Kidney (tissue), 14 donors: ENCODE measurements around the gene COL4A2. TPM values are rescaled to one million over a fixed set of nuclear protein-coding genes. Genes with fewer than 3 reads are reported as not detected.
A peak's percentile ranks its signal among the peaks of the same experiment; 100 is the strongest.

Experiments used
- DNase-seq, 5 donors: peaks; one replicate each; pipeline ENCODE4 v3.0.0-alpha.2; 2013 to 2020
- FAIRE-seq: peaks from 2 replicates; lab custom pipeline; 2012; peaks lifted over from hg19 to GRCh38; lab: Jason Lieb, UNC
- H3K27ac ChIP-seq, 2 donors: one replicate each; pipeline ENCODE4 v1.7.0; 2013; ENCODE audit warnings: low read depth in 2 of 2, low read length in 2 of 2, inconsistent platforms in 1 of 2
- H3K27me3 ChIP-seq: one replicate; pipeline ENCODE4 v1.7.1; 2013; ENCODE audit warnings: low read length, inconsistent platforms; ENCODE audit not compliant: control insufficient read depth, insufficient read depth
- H3K36me3 ChIP-seq, 3 donors: one replicate each; pipeline versions ENCODE4 v1.7.0 to v1.7.1; 2013; ENCODE audit warnings: low read length in 3 of 3, control low read depth in 1 of 3, inconsistent platforms in 1 of 3; ENCODE audit not compliant: insufficient read depth in 3 of 3, control insufficient read depth in 2 of 3
- H3K4me1 ChIP-seq, 3 donors: one replicate each; pipeline versions ENCODE4 v1.7.0 to v1.7.1; 2013; ENCODE audit warnings: low read length in 3 of 3, inconsistent platforms in 1 of 3, low read depth in 1 of 3; ENCODE audit not compliant: control insufficient read depth in 2 of 3, insufficient read depth in 2 of 3
- H3K4me3 ChIP-seq, 3 donors: one replicate each; pipeline versions ENCODE4 v1.7.0 to v1.8.1; 2013; ENCODE audit warnings: low read length in 3 of 3, control low read depth in 1 of 3, inconsistent platforms in 1 of 3
- H3K9ac ChIP-seq, 3 donors: one replicate each; pipeline versions ENCODE4 v1.7.0 to v1.7.1; 2013; ENCODE audit warnings: low read length in 3 of 3, control low read depth in 1 of 3, inconsistent platforms in 1 of 3
- H3K9me3 ChIP-seq, 3 donors: one replicate each; pipeline versions ENCODE4 v1.7.0 to v1.7.1; 2013; ENCODE audit warnings: low read length in 3 of 3, control low read depth in 1 of 3, inconsistent platforms in 1 of 3; ENCODE audit not compliant: control insufficient read depth in 2 of 3, insufficient read depth in 1 of 3
- intact Hi-C: fragments of 100-400 bp; cut with DNase I; formaldehyde crosslinking; loops from one replicate; pipeline ENCODE4 v1.11.1; 2022
- polyA plus RNA-seq: library from polyadenylated mRNA; stranded (reverse); fragments of 350-450 nt; fragmentation: Illumina TruSeq; extraction: RNeasy Lipid Tissue Mini Kit (QIAGEN cat#74804); gene quantifications from one replicate; pipeline ENCODE4 v1.2.3, GENCODE V29; 2014; ENCODE audit warnings: low read depth, low replicate concordance; ENCODE audit not compliant: insufficient read depth
- total RNA-seq: library from RNA; stranded (reverse); fragmentation: NEBNext Ultra II Directional; extraction: Animal tissue kit (Norgen Biotek cat#: 25700); gene quantifications from one replicate; pipeline ENCODE4 v1.2.1, GENCODE V29; 2021
- TF ChIP-seq, protein P1 (sequence below): IDR thresholded peaks from 3 replicates; pipeline ENCODE4 v1.5.1; 2012; ENCODE audit warnings: mild to moderate bottlenecking, moderate library complexity, borderline replicate concordance; ENCODE audit not compliant: insufficient read depth; ENCODE audit errors: extremely low read depth
- donor health status: control.
- donor health status: control.
- donor health status: control.
- donor health status: control.
- donor health status: control.
- donor health status: DM: yes; HTN: yes; CAD: no.
- donor health status: Normal renal cell carcinoma (clear cell type).

The COL4A2 gene
- total and polyA plus RNA-seq, 2 donors from 2014 or later: 126 to 265 TPM

DNA sequence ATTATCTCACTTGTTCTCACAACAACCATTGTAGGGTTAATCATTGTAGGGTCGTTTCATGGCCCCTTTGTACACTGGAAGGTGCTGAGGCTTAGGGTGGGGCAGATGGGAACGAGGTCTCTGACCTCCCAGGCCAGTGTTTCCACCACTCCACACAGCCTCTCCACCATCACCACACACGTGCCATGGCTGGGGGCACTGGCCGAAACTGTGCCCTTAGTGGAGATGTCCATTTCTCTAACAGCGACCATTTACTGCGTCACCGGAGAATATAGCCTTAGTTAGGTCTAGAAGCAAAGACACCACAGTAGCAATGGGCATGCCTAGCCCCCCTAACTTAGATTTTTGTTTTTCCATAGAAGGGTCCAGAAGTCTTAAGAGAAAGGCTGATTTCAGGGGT, 36.6 kb upstream of the COL4A2 start:
- peak in 1 of 5 donors; percentile 11 for DNase-seq
- Histone ChIP-seq H3K9me3 (no peaks in the 10 kb centered on the region), H3K36me3 (no peaks in the 10 kb centered on the region), H3K27ac (no peak overlapping the region), H3K4me3 (no peak overlapping the region), H3K9ac (no peak overlapping the region), H3K4me1 (peaks cover 0 to 10% (median 9%) of the 10 kb centered on the region in 3 donors), H3K27me3 (no peaks in the 10 kb centered on the region)
- no peak for FAIRE-seq
- TF ChIP-seq, protein P1, sequence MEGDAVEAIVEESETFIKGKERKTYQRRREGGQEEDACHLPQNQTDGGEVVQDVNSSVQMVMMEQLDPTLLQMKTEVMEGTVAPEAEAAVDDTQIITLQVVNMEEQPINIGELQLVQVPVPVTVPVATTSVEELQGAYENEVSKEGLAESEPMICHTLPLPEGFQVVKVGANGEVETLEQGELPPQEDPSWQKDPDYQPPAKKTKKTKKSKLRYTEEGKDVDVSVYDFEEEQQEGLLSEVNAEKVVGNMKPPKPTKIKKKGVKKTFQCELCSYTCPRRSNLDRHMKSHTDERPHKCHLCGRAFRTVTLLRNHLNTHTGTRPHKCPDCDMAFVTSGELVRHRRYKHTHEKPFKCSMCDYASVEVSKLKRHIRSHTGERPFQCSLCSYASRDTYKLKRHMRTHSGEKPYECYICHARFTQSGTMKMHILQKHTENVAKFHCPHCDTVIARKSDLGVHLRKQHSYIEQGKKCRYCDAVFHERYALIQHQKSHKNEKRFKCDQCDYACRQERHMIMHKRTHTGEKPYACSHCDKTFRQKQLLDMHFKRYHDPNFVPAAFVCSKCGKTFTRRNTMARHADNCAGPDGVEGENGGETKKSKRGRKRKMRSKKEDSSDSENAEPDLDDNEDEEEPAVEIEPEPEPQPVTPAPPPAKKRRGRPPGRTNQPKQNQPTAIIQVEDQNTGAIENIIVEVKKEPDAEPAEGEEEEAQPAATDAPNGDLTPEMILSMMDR: no peak
- intact Hi-C loops: no loop called here

GRCh38 chr13:110271313-110271712, 35.8 kb upstream of the COL4A2 start:
- TF ChIP-seq, protein P1: no peak
- Histone ChIP-seq H3K4me1 (peaks cover 0 to 11% (median 10%) of the 10 kb centered on the region in 3 donors), H3K9ac (no peak overlapping the region), H3K9me3 (no peaks in the 10 kb centered on the region), H3K27me3 (no peaks in the 10 kb centered on the region), H3K36me3 (no peaks in the 10 kb centered on the region), H3K27ac (no peak overlapping the region), H3K4me3 (no peak overlapping the region)
- FAIRE-seq: no peak
- intact Hi-C loops: no loop called here
- peak in 1 of 5 donors; percentile 9 for DNase-seq

- Histone ChIP-seq H3K36me3 (no peaks in the 10 kb centered on the region), H3K27ac (no peak overlapping the region), H3K9me3 (no peaks in the 10 kb centered on the region), H3K9ac (no peak overlapping the region), H3K4me1 (peaks cover 0 to 10% (median 8%) of the 10 kb centered on the region in 3 donors), H3K4me3 (no peak overlapping the region), H3K27me3 (no peaks in the 10 kb centered on the region)
- TF ChIP-seq, protein P1: no peak
- DNase-seq: peak in 1 of 5 donors; percentile 7
- no peak for FAIRE-seq
- intact Hi-C loops: no loop called here
These were observed 34.9 kb upstream of the COL4A2 start for GRCh38 chr13:110272227-110272626.

DNA sequence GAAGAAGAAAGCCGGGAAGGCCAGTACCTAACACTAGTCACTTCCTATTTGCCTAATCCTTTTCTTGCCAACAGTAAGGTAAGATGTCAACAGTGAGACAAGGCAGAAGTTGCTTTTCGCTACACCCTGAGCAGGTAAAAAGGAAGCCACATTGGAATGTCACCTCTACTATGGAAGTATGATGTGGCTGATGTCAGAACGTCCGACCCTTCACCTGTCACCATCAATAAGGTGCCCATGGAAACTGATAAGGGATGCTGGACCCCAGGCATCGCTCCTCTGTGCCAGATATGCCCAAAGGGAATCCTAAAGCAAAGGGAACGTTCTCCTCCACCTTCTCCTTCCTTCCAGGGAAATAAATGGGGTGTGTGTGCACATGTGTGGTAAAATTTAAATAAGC, 34.4 kb upstream of the COL4A2 start:
- intact Hi-C loops: no loop called here
- Histone ChIP-seq H3K36me3 (no peaks in the 10 kb centered on the region), H3K27me3 (no peaks in the 10 kb centered on the region), H3K9ac (no peak overlapping the region), H3K4me3 (no peak overlapping the region), H3K4me1 (peaks cover 0 to 10% (median 8%) of the 10 kb centered on the region in 3 donors), H3K27ac (no peak overlapping the region), H3K9me3 (no peaks in the 10 kb centered on the region)
- TF ChIP-seq, protein P1: no peak
- FAIRE-seq: no peak
- DNase-seq: no peak
